ENCODE results near the gene ANKRD9. TPM values are rescaled to one million over a fixed set of nuclear protein-coding genes. Genes with fewer than 3 reads are reported as not detected.
A peak's percentile ranks its signal among the peaks of the same experiment; 100 is the strongest.

ANKRD9 gene
- total RNA-seq, 2 experiments from 2014 or later, result 8.8 to 9.4 TPM

GRCh38 chr14:102503641-102504327 lies 5.8 kb downstream of the ANKRD9 start:
- DNase-seq (no peak), ATAC-seq (ENCODE audit: low read depth) (no peak)
- Mint-ChIP-seq H3K36me3 (peaks cover 7% of the 10 kb centered on the region), H3K9me3 (no peaks in the 10 kb centered on the region), H3K4me1 (peaks cover 12% of the 10 kb centered on the region), H3K4me3 (no peak overlapping the region), H3K27ac (no peak overlapping the region), H3K27me3 (no peaks in the 10 kb centered on the region)
- POLR2A ChIA-PET, result no interaction called here

DNA sequence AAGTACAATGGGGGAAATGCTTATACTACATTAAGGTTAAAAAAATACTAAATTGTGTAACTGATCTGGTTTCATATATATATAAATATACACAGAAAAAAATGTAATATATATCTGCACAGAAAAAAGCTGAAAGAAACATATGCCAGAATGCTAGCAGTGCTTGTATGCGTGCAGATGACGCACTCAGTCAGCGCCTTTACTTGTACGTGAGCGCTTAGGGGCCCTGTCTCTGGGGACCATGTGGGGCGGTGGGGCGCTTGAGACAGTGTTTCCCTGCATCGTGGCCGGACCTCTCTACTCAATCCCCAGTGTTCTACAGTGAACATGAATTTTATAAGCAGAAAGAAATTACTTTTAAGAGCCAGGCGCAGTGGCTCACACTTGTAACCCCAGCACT lies 7.0 kb downstream of the ANKRD9 start:
- H3K9me3 Mint-ChIP-seq, result no peaks in the 10 kb centered on the region
- H3K27ac Mint-ChIP-seq, result no peak overlapping the region
- peaks cover 11% of the 10 kb centered on the region for H3K4me1 Mint-ChIP-seq
- H3K36me3 Mint-ChIP-seq, result peaks cover 3% of the 10 kb centered on the region
- ATAC-seq (ENCODE audit: low read depth) (no peak), DNase-seq (no peak)
- no peaks in the 10 kb centered on the region for H3K27me3 Mint-ChIP-seq
- no peak overlapping the region for H3K4me3 Mint-ChIP-seq
- POLR2A ChIA-PET, result no interaction called here

DNA sequence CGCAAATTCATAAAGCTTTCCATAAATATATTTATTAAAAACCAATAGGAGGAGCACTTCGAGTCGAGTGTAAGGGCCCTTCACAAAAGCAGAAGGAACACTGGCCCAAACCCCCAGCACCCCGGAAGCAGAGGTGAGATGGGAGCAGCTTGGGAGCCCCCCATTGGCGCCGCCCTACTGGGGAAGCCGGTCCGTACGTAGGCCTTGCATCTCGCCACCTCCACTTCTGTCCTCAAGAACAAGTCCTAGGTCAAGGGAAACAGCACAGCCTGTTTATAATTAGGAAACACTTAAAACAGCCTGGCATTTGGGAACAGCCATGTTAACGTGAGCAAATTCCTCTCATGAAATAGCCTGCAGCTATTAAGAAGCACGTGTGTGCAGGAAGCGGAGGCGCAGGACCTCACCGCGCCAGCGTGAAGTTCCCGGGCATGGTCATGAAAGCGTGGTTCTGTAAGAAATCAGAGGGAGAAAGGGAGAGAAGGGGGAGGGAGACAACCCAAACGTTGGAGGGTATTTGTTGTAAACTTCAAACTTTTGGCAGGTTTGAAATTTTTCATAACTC lies 7.7 kb downstream of the ANKRD9 start:
- Mint-ChIP-seq H3K9me3 (no peaks in the 10 kb centered on the region), H3K27me3 (no peaks in the 10 kb centered on the region), H3K4me3 (no peak overlapping the region), H3K36me3 (peaks cover 3% of the 10 kb centered on the region), H3K27ac (peak overlapping the region; percentile 23), H3K4me1 (peaks cover 11% of the 10 kb centered on the region)
- DNase-seq, result no peak
- ATAC-seq (ENCODE audit: low read depth), result no peak
- POLR2A ChIA-PET, result interaction anchor here (0.6 to 1.6 kb wide), 3 partner anchors 15 to 1140 kb away, joined by 3 to 5 read pairs (median 3); no protein-coding TSS in a partner anchor

DNA sequence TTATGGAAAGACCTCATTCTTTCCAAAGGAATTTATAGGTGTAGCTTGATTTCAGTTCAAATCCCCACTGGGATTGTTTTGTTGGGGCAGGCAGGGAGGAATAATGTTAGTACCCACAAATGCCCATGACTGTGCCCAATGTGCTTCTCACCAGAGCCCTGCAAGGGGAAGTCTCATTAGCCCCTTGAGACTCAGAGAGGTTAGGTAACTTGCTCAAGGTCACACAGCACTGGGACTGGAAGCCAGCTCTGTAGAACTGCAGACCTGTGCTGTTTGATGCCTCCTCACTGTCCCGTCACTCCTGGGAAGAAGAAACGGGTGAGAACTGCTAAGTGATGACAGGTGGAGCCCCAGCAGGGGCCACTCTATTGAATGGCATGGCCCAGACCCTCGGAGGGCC lies 8.9 kb downstream of the ANKRD9 start:
- POLR2A ChIA-PET, result interaction anchor here (0.6 to 1.6 kb wide), 5 partner anchors 9 to 138 kb away, joined by 3 to 5 read pairs (median 3); partner anchors contain the start of genes ANKRD9, CINP and TECPR2
- Mint-ChIP-seq H3K4me1 (peaks cover 11% of the 10 kb centered on the region), H3K27ac (peak overlapping the region; percentile 15), H3K36me3 (peaks cover 3% of the 10 kb centered on the region), H3K4me3 (no peak overlapping the region), H3K9me3 (no peaks in the 10 kb centered on the region), H3K27me3 (no peaks in the 10 kb centered on the region)
- ATAC-seq (ENCODE audit: low read depth) (peak; percentile 34), DNase-seq (no peak)

- POLR2A ChIA-PET, result interaction anchor here (0.6 to 1.6 kb wide), 6 partner anchors 10 to 138 kb away, joined by 3 to 5 read pairs (median 3); partner anchors contain the start of genes ANKRD9, CINP and TECPR2
- no peak for DNase-seq
- H3K27ac Mint-ChIP-seq, result peak overlapping the region; percentile 60
Observed at GRCh38 chr14:102500158-102500662, 9.4 kb downstream of the ANKRD9 start.

DNA sequence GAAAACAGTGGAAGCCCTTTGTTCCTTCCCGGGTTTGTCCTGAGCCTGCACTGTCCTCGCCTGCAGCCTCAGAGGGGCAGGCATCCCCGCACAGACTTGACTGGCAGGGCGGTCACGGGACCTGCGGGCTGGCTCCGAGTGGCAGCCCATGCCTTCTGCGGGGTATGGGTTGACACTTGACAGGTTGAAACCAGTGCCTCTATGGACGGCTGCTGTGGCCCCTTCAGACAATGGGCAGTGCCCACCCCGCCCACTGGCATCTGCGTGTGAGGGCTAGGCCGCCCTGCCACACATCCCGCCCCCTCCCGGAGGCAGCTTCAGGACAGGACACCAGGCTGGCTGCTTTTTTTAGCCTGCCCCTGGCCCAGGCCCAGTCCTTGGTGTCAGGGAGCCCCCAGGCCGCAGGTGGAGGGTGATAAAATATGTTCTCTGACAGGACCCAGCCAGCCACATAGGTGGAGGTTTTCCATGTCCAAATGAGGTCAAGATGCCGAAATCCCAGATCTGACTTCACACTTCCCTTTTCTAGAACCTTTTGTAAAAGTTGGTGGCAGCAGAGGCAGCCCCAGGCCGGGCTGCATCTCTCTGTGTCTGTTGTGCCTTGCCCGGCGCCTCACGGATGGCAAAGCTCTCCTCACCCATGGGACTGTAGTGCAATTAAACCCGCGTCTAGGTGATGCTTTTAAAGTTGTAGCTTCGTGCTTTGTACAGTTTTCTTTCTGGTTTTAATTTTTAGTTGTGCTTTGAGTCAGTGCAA lies 10.0 kb downstream of the ANKRD9 start:
- no peak for DNase-seq
- peaks cover 3% of the 10 kb centered on the region for H3K36me3 Mint-ChIP-seq
- ATAC-seq (ENCODE audit: low read depth), result no peak
- peaks cover 11% of the 10 kb centered on the region for H3K4me1 Mint-ChIP-seq
- H3K9me3 Mint-ChIP-seq, result no peaks in the 10 kb centered on the region
- POLR2A ChIA-PET, result interaction anchor here (0.6 to 1.5 kb wide), 4 partner anchors 10 to 137 kb away, joined by 3 to 5 read pairs (median 3); partner anchors contain the start of genes ANKRD9, CINP and TECPR2
- no peaks in the 10 kb centered on the region for H3K27me3 Mint-ChIP-seq
- H3K27ac Mint-ChIP-seq, result peak overlapping the region; percentile 60
- no peak overlapping the region for H3K4me3 Mint-ChIP-seq

More at GRCh38 chr14:102500158-102500662, 9.4 kb downstream of the ANKRD9 start:
- H3K4me3 Mint-ChIP-seq, result no peak overlapping the region
- no peaks in the 10 kb centered on the region for H3K9me3 Mint-ChIP-seq
- peaks cover 11% of the 10 kb centered on the region for H3K4me1 Mint-ChIP-seq
- ATAC-seq (ENCODE audit: low read depth), result peak; percentile 54
- no peaks in the 10 kb centered on the region for H3K27me3 Mint-ChIP-seq
- H3K36me3 Mint-ChIP-seq, result peaks cover 3% of the 10 kb centered on the region

DNA sequence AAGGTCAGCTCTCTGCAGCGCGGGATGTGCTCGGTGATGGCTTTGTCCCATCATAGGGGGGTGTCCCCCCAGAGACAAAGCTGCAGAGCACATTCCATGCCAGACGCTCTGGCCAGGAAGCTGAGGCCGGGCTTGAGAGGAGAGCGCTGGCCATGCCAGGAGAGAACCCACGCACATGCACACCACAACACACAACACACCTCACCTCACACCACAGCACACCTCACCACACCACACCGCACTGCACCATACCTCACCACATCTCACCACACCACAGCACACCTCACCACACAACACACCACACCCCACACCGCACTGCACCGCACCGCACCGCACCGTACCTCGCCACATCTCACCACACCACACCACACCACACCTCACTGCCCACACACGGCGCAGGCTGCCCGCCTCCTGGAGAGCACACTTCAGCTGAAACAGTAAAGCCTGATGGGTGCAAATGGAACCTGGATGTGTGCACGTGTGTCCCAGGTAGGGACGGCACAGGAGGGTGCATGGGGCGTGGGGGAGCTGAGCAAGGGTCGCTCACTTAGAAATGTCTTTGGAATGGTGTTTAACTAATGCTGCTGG lies 10.8 kb downstream of the ANKRD9 start:
- no peak overlapping the region for H3K27ac Mint-ChIP-seq
- POLR2A ChIA-PET, result no interaction called here

GRCh38 chr14:102497998-102498677 lies 11.4 kb downstream of the ANKRD9 start:
- Mint-ChIP-seq H3K9me3 (no peaks in the 10 kb centered on the region), H3K27ac (no peak overlapping the region), H3K36me3 (peaks cover 3% of the 10 kb centered on the region), H3K27me3 (no peaks in the 10 kb centered on the region), H3K4me3 (no peak overlapping the region), H3K4me1 (peaks cover 11% of the 10 kb centered on the region)
- no peak for ATAC-seq (ENCODE audit: low read depth)
- POLR2A ChIA-PET, result no interaction called here
- no peak for DNase-seq

More for the DNA sequence above, 10.8 kb downstream of the ANKRD9 start:
- H3K9me3 Mint-ChIP-seq, result no peaks in the 10 kb centered on the region
- DNase-seq, result no peak
- peaks cover 3% of the 10 kb centered on the region for H3K36me3 Mint-ChIP-seq
- H3K4me3 Mint-ChIP-seq, result no peak overlapping the region
- no peaks in the 10 kb centered on the region for H3K27me3 Mint-ChIP-seq
- no peak for ATAC-seq (ENCODE audit: low read depth)
- peaks cover 11% of the 10 kb centered on the region for H3K4me1 Mint-ChIP-seq

DNA sequence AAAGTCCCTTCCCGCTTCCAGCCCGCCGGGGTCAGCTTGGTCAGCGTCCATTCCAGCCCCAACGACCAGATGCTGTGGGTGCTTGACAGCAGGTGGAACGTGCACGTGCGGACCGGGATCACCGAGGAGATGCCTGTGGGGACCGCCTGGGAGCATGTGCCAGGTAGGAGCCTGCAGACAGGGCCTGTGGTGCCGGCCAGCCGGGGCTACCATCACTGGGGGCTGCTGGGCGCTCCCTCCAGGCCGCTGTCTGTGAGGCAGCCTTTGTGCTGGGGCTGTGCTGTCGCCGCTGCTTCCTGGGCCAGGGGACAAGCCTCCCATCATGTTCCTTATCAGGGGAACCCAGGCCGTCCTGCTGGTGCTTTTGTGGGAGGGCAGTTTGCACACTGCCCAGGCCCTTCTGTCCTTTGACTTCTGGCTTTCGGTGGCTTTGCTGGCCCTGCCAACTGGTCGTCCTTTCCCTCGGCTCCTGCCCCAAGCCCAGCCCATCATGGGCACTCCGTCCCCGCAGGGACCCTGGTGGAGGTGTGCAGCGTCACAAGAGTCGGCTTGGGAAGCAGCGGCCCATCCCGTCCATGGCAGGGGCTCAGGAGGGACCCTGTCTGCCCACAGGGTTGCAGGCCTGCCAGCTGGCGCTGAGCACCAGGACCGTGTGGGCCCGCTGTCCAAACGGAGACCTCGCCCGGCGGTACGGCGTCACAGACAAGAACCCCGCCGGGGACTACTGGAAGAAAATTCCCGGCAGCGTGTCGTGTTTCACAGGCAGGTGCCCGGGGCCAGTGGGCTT lies 12.4 kb downstream of the ANKRD9 start:
- ATAC-seq (ENCODE audit: low read depth), result no peak
- POLR2A ChIA-PET, result no interaction called here
- Mint-ChIP-seq H3K4me1 (peaks cover 11% of the 10 kb centered on the region), H3K27me3 (no peaks in the 10 kb centered on the region), H3K27ac (no peak overlapping the region), H3K9me3 (no peaks in the 10 kb centered on the region), H3K4me3 (no peak overlapping the region), H3K36me3 (peaks cover 3% of the 10 kb centered on the region)
- no peak for DNase-seq

DNA sequence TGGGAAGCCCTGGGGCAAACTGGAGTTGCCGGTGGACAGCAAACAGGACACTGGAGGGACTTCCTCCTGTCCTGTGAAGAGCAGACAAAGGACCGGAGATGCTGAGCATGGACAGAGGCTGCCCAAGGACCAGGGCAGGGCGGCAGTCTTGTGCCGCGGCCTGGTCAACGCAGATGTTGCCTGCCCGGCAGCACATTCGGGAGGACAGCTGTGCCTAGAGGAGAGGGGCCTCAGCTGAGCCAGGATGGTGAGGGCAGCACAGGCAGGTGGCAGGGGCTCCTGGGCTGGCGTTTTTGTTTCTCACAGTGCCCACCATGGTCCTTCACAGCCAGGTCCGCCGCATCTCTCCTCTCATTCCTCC lies 13.3 kb downstream of the ANKRD9 start:
- Mint-ChIP-seq H3K9me3 (no peaks in the 10 kb centered on the region), H3K4me1 (peaks cover 11% of the 10 kb centered on the region), H3K27ac (no peak overlapping the region), H3K36me3 (peaks cover 3% of the 10 kb centered on the region), H3K4me3 (no peak overlapping the region), H3K27me3 (no peaks in the 10 kb centered on the region)
- no peak for DNase-seq
- no peak for ATAC-seq (ENCODE audit: low read depth)
- POLR2A ChIA-PET, result no interaction called here

DNA sequence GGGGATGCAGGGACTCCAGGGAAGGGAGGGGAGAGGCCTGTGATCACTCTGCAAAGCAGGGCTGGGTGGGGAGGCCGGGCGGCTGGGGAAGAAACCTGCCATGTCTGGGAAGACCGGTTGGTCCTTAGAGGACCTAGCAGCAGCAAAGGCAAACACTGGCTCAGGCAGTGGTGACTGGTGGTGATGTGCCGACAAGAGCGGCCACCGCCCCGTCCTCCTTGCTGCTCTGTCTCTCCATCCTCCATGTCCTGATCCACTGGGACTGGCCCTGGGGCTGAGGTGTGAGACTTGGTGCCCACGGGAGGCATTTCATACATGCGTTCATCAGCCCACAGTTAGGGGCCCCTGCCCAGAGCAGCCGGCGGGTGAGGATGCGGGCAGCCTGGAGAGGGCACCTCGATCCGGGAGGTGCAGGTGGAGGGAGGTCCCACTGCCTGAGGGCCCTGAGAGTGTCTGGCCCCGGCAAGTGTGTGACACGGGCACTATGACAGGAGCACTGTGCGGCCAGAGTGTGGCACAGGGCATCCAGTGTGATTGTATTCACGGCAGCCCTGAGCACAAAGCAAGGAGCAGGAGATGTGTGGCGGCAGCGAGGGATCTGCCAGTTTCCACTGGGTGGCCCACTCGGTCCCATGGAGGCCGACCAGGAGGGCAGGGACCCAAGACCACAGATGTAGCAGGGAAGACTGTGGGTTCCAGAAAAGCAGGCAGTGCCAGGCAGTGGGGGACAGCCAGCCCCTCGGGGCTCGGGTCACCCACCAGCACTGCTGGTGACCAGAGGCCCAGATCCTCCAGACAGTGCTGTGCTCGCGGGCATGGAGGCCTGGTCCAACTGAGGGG lies 13.9 kb downstream of the ANKRD9 start:
- DNase-seq (no peak), ATAC-seq (ENCODE audit: low read depth) (no peak)
- Mint-ChIP-seq H3K4me1 (peaks cover 9% of the 10 kb centered on the region), H3K36me3 (peaks cover 3% of the 10 kb centered on the region), H3K4me3 (no peak overlapping the region), H3K27me3 (no peaks in the 10 kb centered on the region), H3K9me3 (no peaks in the 10 kb centered on the region), H3K27ac (no peak overlapping the region)
- POLR2A ChIA-PET, result no interaction called here
